HL-60 (cell line): Measurements from ENCODE around the gene ATP12A.

Experiments
- CTCF ChIP-seq: IDR thresholded peaks from one replicate; pipeline ENCODE4 v1.5.1; 2011; ENCODE audit warnings: low read length, control low read depth, inconsistent platforms; ENCODE audit not compliant: insufficient read depth
- POLR2AphosphoS5 ChIP-seq: IDR thresholded peaks from 2 replicates; pipeline ENCODE4 v1.6.1; 2012; ENCODE audit warnings: low read depth
- REST ChIP-seq: IDR thresholded peaks from 2 replicates; pipeline ENCODE4 v1.6.1; 2012; ENCODE audit warnings: low read depth; ENCODE audit not compliant: insufficient replicate concordance

- no peak for TF ChIP-seq CTCF
- no peak for TF ChIP-seq POLR2AphosphoS5
- no peak for TF ChIP-seq REST
These were observed 38.0 kb upstream of the ATP12A start for GRCh38 chr13:24642219-24642618.
